GM21529 (cell line): ENCODE measurements around the gene HDGFL3.
"Not testable (repeated sequence)": the region's sequence is repeated elsewhere in the genome, so short reads cannot be mapped to it uniquely, and the experiment has no call there.

Experiments used
- ATAC-seq: cut with Tn5 transposase; IDR thresholded peaks from one replicate; pipeline ENCODE4 v1.9.1; 2021; ENCODE audit not compliant: unreplicated experiment

Gene HDGFL3

DNA sequence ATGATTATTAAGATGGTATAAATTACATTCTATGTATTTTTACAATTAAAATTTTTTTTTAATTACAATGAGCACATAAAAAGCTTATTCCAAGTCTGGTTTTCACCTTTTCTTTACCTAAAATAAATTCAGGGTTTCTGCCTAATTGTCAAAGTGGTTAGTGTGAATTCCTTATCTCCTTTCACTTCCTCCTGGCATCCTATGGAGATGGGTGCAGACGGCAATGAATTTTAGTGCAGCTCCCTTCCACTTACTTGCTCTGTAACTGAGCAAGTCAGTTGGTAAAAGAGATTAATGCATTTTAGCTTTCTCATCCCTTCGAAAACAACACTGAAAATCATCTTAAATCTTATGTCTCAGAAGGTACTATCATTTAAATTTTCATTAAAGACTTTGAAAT lies 13.1 kb downstream of the HDGFL3 start:
- ATAC-seq = no peak

- no peak for ATAC-seq
These were observed 13.9 kb downstream of the HDGFL3 start for GRCh38 chr15:83193721-83194120.

DNA sequence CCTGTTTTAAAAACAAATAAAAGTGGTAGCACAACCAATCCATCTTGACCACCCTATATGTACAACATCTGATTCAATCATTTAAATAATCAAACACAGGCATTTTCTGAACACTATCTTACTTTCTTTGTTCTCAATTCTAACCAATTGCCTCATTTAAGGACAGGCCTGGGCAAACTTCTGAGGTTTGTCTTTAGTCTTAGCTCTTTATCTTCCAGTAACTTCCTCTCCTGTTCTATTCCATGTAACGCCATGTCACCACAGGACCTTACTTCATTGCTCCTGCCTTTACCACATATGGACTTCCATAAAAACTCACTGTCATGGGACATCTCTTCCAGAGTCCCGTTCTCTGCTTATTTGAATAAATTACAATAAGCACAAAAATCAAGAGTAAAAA lies 14.9 kb downstream of the HDGFL3 start:
- ATAC-seq = no peak

GRCh38 chr15:83190450-83190849 lies 17.2 kb downstream of the HDGFL3 start:
- no peak for ATAC-seq

GRCh38 chr15:83185561-83185960 lies 22.1 kb downstream of the HDGFL3 start:
- no peak for ATAC-seq

DNA sequence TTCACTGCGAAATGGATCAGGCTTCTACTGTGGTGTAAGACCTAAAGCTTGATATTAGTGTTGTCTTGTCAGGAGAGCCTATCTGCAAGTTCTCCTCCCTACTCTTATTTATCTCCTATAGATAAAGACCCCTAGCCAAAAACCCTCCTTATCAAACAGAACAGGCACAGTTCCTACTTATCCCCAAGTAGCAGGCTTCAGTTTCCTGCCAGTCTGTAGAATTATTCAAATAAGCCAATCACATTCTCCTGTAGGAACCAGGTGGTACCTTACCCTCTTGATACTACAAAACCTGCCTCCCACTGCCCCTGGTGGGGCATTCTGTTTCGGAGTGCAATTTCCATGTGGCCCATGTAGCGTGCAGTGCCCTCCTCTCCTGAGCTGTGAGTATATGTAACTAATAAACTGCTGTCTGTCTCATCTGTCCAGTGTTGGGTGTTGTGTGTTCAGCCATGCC lies 28.7 kb downstream of the HDGFL3 start:
- ATAC-seq = no peak

- ATAC-seq = no peak
These were observed 29.2 kb downstream of the HDGFL3 start for GRCh38 chr15:83178390-83178789.

DNA sequence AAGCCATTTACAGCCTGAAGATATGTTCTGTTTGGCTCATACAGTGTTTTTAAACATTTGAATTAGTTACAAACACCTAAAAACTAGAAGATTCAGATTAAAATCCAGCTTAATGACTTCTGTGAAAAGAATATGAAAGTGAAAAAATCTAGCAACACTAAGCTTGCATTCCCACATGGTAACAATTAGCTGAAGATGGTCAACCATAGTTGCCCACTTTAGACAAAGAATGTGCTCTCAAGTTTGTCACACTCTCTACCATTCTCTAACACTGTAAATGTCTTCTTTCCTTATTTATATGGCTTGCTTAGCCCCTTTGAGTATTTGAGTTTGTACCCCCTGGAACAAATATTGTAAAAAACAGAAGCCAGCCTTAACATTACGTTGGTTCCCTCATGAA lies 32.7 kb downstream of the HDGFL3 start:
- no peak for ATAC-seq

DNA sequence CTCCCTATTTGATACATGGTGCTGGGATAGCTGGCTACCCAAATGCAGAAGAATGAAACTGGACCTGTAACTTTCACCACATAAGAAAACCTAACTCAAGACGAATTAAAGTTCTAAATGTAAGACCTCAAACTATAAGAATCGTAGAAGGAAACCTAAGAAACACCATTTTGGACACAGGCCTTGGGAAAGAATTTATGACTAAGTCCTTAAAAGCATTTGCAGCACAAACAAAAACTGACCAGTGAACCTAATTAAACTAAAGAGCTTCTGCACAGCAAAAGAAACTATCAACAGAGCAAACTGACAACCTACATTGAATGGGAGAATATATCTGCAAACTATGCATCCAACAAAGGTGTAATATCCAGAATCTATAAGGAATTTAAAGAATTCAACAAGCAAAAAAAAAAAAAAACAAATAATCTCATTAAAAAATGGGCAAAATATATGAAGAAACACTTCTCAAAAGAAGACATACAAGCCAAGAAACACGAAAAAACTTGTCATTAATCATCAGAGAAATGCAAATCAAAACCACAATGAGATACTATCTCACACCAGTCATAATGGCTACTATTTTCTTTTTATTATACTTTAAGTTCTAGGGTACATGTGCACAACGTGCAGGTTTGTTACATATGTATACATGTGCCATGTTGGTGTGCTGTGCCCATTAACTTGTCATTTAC lies 37.0 kb downstream of the HDGFL3 start:
- no peak for ATAC-seq

DNA sequence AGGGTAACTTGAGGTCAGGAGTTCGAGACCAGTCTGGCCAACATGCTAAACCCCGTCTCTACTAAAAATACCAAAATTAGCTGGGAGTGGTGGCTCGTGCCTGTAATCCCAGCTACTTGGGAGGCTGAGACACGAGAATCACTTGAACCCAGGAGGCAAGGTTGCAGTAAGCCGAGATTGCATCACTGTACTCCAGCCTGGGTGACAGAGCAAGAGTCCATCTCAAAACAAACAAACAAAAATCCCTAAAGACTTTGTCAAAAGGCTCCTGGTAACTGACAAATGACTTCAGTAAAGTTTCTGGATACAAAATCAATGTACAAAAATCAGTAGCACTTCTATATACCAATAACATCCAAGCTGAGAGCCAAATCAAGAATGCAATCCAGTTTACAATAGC lies 38.0 kb downstream of the HDGFL3 start:
- ATAC-seq = not testable (repeated sequence)

- ATAC-seq = no peak
These were observed 40.8 kb downstream of the HDGFL3 start for GRCh38 chr15:83166830-83167229.

- no peak for ATAC-seq
These were observed 41.4 kb downstream of the HDGFL3 start for GRCh38 chr15:83166218-83166617.

GRCh38 chr15:83164771-83165404 lies 42.7 kb downstream of the HDGFL3 start:
- ATAC-seq = no peak

- no peak for ATAC-seq
These were observed 43.4 kb downstream of the HDGFL3 start for GRCh38 chr15:83164111-83164770.

- no peak for ATAC-seq
These were observed 44.6 kb downstream of the HDGFL3 start for GRCh38 chr15:83163032-83163431.

DNA sequence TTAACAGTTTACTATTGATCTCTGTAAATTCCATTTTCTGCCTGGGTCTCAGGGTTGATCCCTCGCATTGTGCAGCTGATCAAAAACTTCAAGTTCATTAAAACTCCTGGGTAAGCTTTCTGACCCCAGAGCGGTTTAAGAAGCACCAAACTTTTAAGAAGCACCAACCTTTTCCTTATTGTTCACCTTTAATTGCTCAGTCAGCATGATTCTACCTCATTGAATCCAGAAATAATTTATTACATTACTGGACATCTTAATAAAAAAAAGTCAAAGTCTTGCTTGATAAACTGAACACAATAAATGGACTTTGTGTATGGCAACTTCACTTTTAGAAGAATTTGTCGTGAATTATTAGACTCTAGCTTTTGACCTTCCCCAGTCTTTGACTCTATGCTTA lies 46.9 kb downstream of the HDGFL3 start:
- ATAC-seq = no peak

- ATAC-seq = no peak
These were observed 49.2 kb downstream of the HDGFL3 start for GRCh38 chr15:83158393-83158792.

- no peak for ATAC-seq
These were observed 51.7 kb downstream of the HDGFL3 start for GRCh38 chr15:83155942-83156341.

DNA sequence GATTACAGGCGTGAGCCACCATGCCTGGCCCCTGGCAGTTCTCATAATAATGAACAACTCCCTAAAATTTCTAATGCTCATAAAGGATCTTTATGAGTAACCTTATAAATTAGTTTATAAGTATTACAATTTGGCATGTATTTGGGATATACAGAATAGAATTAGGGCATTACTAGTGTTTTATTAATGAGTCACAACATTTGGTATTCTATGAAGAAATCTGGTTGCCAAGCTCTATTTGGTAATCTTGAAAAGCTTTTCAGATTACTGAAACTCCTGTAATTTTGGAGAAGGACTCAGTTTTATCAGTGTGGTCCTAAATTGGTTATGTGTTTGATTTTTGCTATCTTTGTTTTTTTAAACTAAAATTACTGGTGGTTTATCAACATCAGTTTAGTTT lies 54.3 kb downstream of the HDGFL3 start:
- ATAC-seq = no peak

DNA sequence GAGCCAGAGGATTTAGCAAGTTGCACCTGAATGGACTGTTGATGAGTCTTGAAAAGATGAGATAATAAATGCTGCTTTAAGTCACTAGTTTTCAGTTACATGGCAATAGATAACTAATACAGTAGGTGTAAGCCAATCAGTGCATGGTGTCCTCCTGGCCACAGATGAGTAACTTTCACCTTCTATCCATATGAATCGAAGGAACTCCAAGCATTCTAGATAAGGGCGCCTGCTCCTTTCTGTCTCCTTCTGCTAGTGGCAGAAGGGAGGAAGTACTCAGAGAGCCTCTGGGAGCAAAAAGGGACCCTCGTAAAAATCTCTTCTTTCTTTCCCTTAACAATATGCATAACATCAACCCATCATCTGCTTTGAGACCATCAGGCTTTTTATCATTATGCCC lies 62.9 kb downstream of the HDGFL3 start:
- no peak for ATAC-seq

DNA sequence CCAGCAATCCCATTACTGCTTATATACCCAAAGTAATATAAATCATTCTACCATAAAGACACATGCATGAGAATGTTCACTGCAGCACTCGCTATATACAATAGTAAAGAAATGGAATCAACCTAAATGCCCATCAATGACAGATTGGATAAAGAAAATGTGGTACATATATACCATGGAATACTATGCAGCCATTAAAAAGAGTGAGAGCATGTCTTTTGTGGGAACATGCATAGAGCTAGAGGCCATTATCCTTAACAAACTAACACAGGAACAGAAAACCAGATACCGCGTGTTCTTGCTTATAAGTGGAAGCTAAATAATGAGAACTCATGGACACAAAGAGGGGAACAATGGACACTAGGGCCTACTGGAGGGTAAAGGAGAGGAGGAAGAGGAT lies 65.5 kb downstream of the HDGFL3 start:
- not testable (repeated sequence) for ATAC-seq

DNA sequence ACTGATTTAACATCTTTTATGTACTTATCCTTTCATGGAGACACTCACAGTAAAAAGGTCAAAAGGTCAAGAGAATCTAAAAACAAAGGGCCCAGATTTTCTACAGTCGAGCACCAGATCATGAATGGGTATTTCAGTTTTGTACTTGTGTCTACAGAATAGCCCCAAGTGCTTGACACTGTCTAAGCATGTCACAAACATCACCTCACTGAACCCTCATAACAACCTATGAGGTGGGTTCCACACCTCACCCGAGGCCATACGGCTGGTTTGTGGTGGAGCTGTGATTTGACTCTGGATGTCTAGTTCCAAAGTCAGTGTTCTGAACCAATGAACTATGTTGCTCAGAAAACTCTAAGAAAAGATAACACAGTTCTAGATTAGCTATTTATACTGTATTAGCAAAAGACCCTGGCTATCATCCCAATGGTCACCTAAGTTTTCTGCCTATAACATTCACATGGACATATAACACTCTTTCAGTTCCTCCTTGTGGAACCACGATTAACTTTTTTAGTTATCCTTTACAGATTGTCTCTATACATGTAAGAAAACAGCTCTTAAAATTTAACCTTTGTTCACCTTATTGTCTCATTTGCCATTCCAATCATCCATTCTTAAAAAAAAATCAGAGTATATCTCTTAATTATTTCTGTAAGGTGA lies 74.6 kb downstream of the HDGFL3 start:
- ATAC-seq = no peak
